Loucy (cell line): Measurements from ENCODE around the gene UPK1B.

ENCODE experiments used
- H2AFZ ChIP-seq: fragments of 200-600 bp; sonication (generic); 2 replicates; pipeline ENCODE4 v1.6.0; 2016; ENCODE audit warnings: antibody characterized with exemption, mild to moderate bottlenecking, low read length, moderate library complexity
- H3F3A ChIP-seq: fragments of 200-600 bp; 2 replicates; pipeline ENCODE4 v1.6.0; 2016; ENCODE audit warnings: antibody characterized with exemption, low read depth, mild to moderate bottlenecking
- H3K27me3 ChIP-seq: fragments of 200-600 bp; sonication (generic); 2 replicates; pipeline ENCODE4 v1.6.1; 2014; ENCODE audit warnings: low read length, mild to moderate bottlenecking; ENCODE audit not compliant: insufficient read depth, poor library complexity, severe bottlenecking
- H3K36me3 ChIP-seq: fragments of 200-600 bp; sonication (generic); 2 replicates; pipeline ENCODE4 v1.6.1; 2016; ENCODE audit warnings: low read length; ENCODE audit not compliant: insufficient read depth
- H3K4me1 ChIP-seq: fragments of 200-600 bp; sonication (generic); 2 replicates; pipeline ENCODE4 v1.5.1; 2014; ENCODE audit warnings: low read length, mild to moderate bottlenecking; ENCODE audit not compliant: insufficient read depth, poor library complexity, severe bottlenecking
- H3K4me2 ChIP-seq: fragments of 200-600 bp; sonication (generic); 2 replicates; pipeline ENCODE4 v1.6.0; 2014; ENCODE audit warnings: antibody characterized with exemption, low read length, low read depth, mild to moderate bottlenecking; ENCODE audit not compliant: poor library complexity, severe bottlenecking
- H3K4me3 ChIP-seq: fragments of 200-600 bp; sonication (generic); 2 replicates; pipeline ENCODE4 v1.5.1; 2014; ENCODE audit warnings: low read length, mild to moderate bottlenecking, mixed read lengths; ENCODE audit not compliant: poor library complexity, severe bottlenecking
- H3K79me2 ChIP-seq: fragments of 200-600 bp; sonication (generic); 2 replicates; pipeline ENCODE4 v1.6.1; 2014; ENCODE audit warnings: low read length; ENCODE audit not compliant: insufficient read depth
- H3K9ac ChIP-seq: fragments of 200-600 bp; sonication (generic); 2 replicates; pipeline ENCODE4 v1.6.0; 2014; ENCODE audit warnings: mild to moderate bottlenecking, low read depth, low read length, moderate library complexity; ENCODE audit not compliant: poor library complexity, severe bottlenecking
- H3K9me2 ChIP-seq: fragments of 200-600 bp; sonication (generic); replicated peaks from 2 replicates; pipeline ENCODE4 v1.6.1; 2016; ENCODE audit warnings: low read depth, low read length, mixed read lengths
- H3K9me3 ChIP-seq: fragments of 200-600 bp; sonication (generic); 2 replicates; pipeline ENCODE4 v1.6.1; 2014; ENCODE audit warnings: mild to moderate bottlenecking, antibody characterized with exemption, low read length, low read depth; ENCODE audit not compliant: insufficient read depth
- H4K20me1 ChIP-seq: fragments of 200-600 bp; sonication (generic); 2 replicates; pipeline ENCODE4 v1.6.0; 2014; ENCODE audit warnings: antibody characterized with exemption, low read length, mild to moderate bottlenecking; ENCODE audit not compliant: insufficient read depth, poor library complexity, severe bottlenecking
- CTCF ChIP-seq: fragments of 200-600 bp; sonication (generic); conservative IDR thresholded peaks from 2 replicates; pipeline ENCODE4 v1.5.1; 2014; ENCODE audit warnings: mild to moderate bottlenecking, antibody characterized with exemption, low read length
- EZH2phosphoT487 ChIP-seq: fragments of 200-600 bp; IDR thresholded peaks from 2 replicates; pipeline ENCODE4 v1.6.1; 2018; ENCODE audit warnings: antibody characterized with exemption, mild to moderate bottlenecking, moderate library complexity, borderline replicate concordance

UPK1B gene

GRCh38 chr3:119205209-119205608 lies 31.8 kb downstream of the UPK1B start:
- Histone ChIP-seq H3K79me2 (no peaks in the 10 kb centered on the region), H3K9me3 (no peaks in the 10 kb centered on the region), H3K9ac (no peak overlapping the region), H3K4me3 (no peak overlapping the region), H3K4me2 (no peak overlapping the region), H3K9me2 (no peaks in the 10 kb centered on the region), H3F3A (no peaks in the 10 kb centered on the region), H3K4me1 (no peaks in the 10 kb centered on the region), H4K20me1 (no peaks in the 10 kb centered on the region), H2AFZ (no peak overlapping the region), H3K27me3 (no peaks in the 10 kb centered on the region), H3K36me3 (peaks cover 12% of the 10 kb centered on the region; the same call in 1 of the 2 replicates)
- no peak for TF ChIP-seq CTCF
- TF ChIP-seq EZH2phosphoT487: no peak

- no peaks in the 10 kb centered on the region for H3K79me2 ChIP-seq
- no peaks in the 10 kb centered on the region for H3K9me3 ChIP-seq
- no peaks in the 10 kb centered on the region for H3K9me2 ChIP-seq
- TF ChIP-seq EZH2phosphoT487 (no peak), CTCF (no peak)
- peaks cover 15% of the 10 kb centered on the region; the same call in 1 of the 2 replicates for H3K36me3 ChIP-seq
- no peak overlapping the region for H3K4me2 ChIP-seq
- H3K4me3 ChIP-seq: no peak overlapping the region
- H3K9ac ChIP-seq: no peak overlapping the region
- no peaks in the 10 kb centered on the region for H3K4me1 ChIP-seq
- H4K20me1 ChIP-seq: no peaks in the 10 kb centered on the region
- no peaks in the 10 kb centered on the region for H3K27me3 ChIP-seq
- no peak overlapping the region for H2AFZ ChIP-seq
- no peaks in the 10 kb centered on the region for H3F3A ChIP-seq
These were observed 32.3 kb downstream of the UPK1B start for GRCh38 chr3:119205685-119206084.

- no peaks in the 10 kb centered on the region for H3K27me3 ChIP-seq
- no peaks in the 10 kb centered on the region for H3K9me2 ChIP-seq
- no peaks in the 10 kb centered on the region for H3K4me1 ChIP-seq
- no peak overlapping the region for H3K4me3 ChIP-seq
- no peaks in the 10 kb centered on the region for H3F3A ChIP-seq
- no peak overlapping the region for H3K4me2 ChIP-seq
- no peaks in the 10 kb centered on the region for H3K9me3 ChIP-seq
- no peaks in the 10 kb centered on the region for H4K20me1 ChIP-seq
- TF ChIP-seq EZH2phosphoT487 (no peak), CTCF (no peak)
- H3K79me2 ChIP-seq: no peaks in the 10 kb centered on the region
- peaks cover 23% of the 10 kb centered on the region; the same call in 1 of the 2 replicates for H3K36me3 ChIP-seq
- no peak overlapping the region for H2AFZ ChIP-seq
- H3K9ac ChIP-seq: no peak overlapping the region
These were observed 33.5 kb downstream of the UPK1B start for GRCh38 chr3:119206611-119207511.
